Common myeloid progenitor, CD34-positive (primary cell): ENCODE measurements around the gene CAMK1D.

Experiments
- CTCF ChIA-PET: fragments of 350-600 bp; sonication (Branson Sonifier 250); formaldehyde crosslinking; loops from one replicate; lab custom pipeline; 2021; ENCODE audit warnings: antibody characterized with exemption; lab: Charles Lee
- POLR2A ChIA-PET: fragments of 350-600 bp; sonication (Branson Sonifier 250); formaldehyde crosslinking; loops from one replicate; lab custom pipeline; 2021; ENCODE audit warnings: antibody characterized with exemption; lab: Charles Lee
- DNase-seq, 3 donors: peaks; one replicate each; pipeline versions ENCODE4 v3.0.0 to v3.0.0-alpha.2; 2013
- H3K27ac ChIP-seq, 2 experiments: 1 replicate in 1 of 2; 2 replicates in 1 of 2; pipeline ENCODE4 v1.7.0; 2013; ENCODE audit warnings: inconsistent platforms in 2 of 2, low read length in 2 of 2, mild to moderate bottlenecking in 2 of 2, low read depth in 1 of 2, moderate library complexity in 1 of 2; ENCODE audit not compliant: severe bottlenecking in 2 of 2, insufficient read depth in 1 of 2, poor library complexity in 1 of 2
- H3K27me3 ChIP-seq, 5 experiments: replicated peaks in 2 of 5; 1 replicate in 3 of 5; 2 replicates in 2 of 5; pipeline versions ENCODE4 v1.6.1 to v1.7.0; 2013; ENCODE audit warnings: low read length in 4 of 5, mild to moderate bottlenecking in 2 of 5, moderate library complexity in 2 of 5, inconsistent platforms in 1 of 5; ENCODE audit not compliant: insufficient read depth in 5 of 5, control insufficient read depth in 4 of 5
- H3K36me3 ChIP-seq, 4 experiments: 1 replicate in 2 of 4; 2 replicates in 2 of 4; pipeline versions ENCODE4 v1.6.1 to v1.7.0; 2013; ENCODE audit warnings: low read length in 3 of 4, control low read depth in 1 of 4, mild to moderate bottlenecking in 1 of 4; ENCODE audit not compliant: control insufficient read depth in 4 of 4, insufficient read depth in 4 of 4
- H3K4me1 ChIP-seq, 4 experiments: 1 replicate in 3 of 4; 2 replicates in 1 of 4; pipeline versions ENCODE4 v1.6.1 to v1.7.1; 2013; ENCODE audit warnings: low read length in 3 of 4, mild to moderate bottlenecking in 3 of 4, control low read depth in 1 of 4, inconsistent platforms in 1 of 4, moderate library complexity in 1 of 4; ENCODE audit not compliant: control insufficient read depth in 4 of 4, insufficient read depth in 4 of 4; ENCODE audit errors: control extremely low read depth in 1 of 4
- H3K4me3 ChIP-seq, 7 experiments: 1 replicate in 4 of 7; 2 replicates in 3 of 7; pipeline versions ENCODE4 v1.5.1 to v1.7.0; 2013; ENCODE audit warnings: mild to moderate bottlenecking in 7 of 7, low read length in 6 of 7, moderate library complexity in 6 of 7, inconsistent platforms in 2 of 7, low read depth in 2 of 7, control low read depth in 1 of 7; ENCODE audit not compliant: insufficient read depth in 4 of 7, control insufficient read depth in 1 of 7; ENCODE audit errors: extremely low read depth in 1 of 7
- H3K9me3 ChIP-seq, 5 experiments: 1 replicate in 4 of 5; 2 replicates in 1 of 5; pipeline versions ENCODE4 v1.6.1 to v1.7.1; 2013; ENCODE audit warnings: low read length in 4 of 5, mild to moderate bottlenecking in 2 of 5, inconsistent platforms in 1 of 5, low read depth in 1 of 5, moderate library complexity in 1 of 5; ENCODE audit not compliant: control insufficient read depth in 4 of 5, insufficient read depth in 2 of 5; ENCODE audit errors: control extremely low read depth in 1 of 5
- WGBS: methylation state at CpG from one replicate; pipeline ENCODE4 v1.1.5; 2013; ENCODE audit not compliant: insufficient coverage; 5-methylcytosine and 5-hydroxymethylcytosine counted together

Gene CAMK1D

DNA sequence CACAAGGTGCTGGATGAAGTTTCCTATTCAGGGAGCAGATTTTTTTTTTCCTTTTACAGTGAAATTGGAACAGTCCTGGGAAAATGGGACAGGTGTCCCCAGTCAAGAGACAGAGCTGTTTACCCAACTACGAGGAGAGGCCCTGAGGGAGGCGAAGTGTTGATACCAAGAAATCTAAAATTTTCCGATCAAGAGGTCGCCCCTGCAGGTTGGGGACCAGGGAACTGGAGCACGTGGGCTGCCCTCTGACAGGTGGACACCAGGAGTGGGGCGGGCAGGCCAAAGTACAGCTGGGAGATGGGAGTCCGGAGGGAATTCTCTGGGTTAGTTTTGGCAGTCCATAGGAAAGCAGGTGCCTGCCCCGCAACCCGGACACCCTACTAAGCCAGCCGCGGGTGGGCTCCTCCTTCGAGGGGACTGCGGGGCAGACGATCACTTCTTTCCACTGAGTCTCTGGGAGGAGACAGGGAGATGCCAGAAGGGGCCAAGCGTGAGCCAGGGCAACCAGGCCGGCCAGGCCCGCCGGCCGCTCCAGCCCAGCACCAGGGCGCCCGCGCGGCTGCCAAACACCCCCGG lies 965 bp upstream of the CAMK1D start:
- peak overlapping the region in 1 of 2 experiments; percentile 70 for H3K27ac ChIP-seq
- DNase-seq, result no peak
- ChIA-PET POLR2A (interaction anchor here (0.6 to 2.1 kb wide), 5 partner anchors 11 to 133 kb away, joined by 3 to 17 read pairs (median 6); no protein-coding TSS in a partner anchor), CTCF (interaction anchor here (0.6 to 4.1 kb wide), 6 partner anchors 9 to 84 kb away, joined by 3 to 16 read pairs (median 4); no protein-coding TSS in a partner anchor)
- 35% methylated on average over 23 of the region's 24 CpGs for WGBS
- no peaks in the 10 kb centered on the region for H3K27me3 ChIP-seq
- H3K36me3 ChIP-seq, result no peaks in the 10 kb centered on the region
- no peaks in the 10 kb centered on the region for H3K9me3 ChIP-seq
- H3K4me3 ChIP-seq, result peak overlapping the region in 6 of 7 experiments; percentile 34 to 73 (median 62)
- H3K4me1 ChIP-seq, result peaks cover 5 to 36% (median 30%) of the 10 kb centered on the region in 4 experiments

DNA sequence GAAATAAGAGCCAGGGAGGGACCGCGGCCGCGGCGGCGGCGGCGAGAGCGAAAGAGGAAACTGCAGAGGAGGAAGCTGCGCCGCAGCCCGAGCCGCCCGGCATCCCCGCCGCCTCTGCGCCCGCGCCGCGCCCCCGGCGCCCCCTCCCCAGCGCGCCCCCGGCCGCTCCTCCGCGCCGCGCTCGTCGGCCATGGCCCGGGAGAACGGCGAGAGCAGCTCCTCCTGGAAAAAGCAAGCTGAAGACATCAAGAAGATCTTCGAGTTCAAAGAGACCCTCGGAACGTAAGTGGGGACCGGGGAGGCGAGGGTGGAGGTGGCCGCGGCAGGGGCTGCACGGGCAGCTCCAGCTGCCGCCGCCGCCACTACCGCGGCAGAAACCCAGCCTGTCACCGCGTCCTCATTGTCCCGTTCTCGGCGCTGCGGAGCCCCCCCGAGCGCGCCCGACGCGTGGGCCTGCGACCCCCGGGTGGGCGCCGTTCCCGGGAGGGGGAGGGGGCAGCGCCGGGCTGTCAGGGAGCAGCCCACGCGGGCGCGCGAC lies 351 bp downstream of the CAMK1D start:
- H3K9me3 ChIP-seq, result no peaks in the 10 kb centered on the region
- ChIA-PET POLR2A (interaction anchor here (0.6 to 2.1 kb wide), 7 partner anchors 12 to 85 kb away, joined by 3 to 17 read pairs (median 6); no protein-coding TSS in a partner anchor), CTCF (interaction anchor here (1.0 to 4.1 kb wide), 4 partner anchors 11 to 85 kb away, joined by 4 to 16 read pairs (median 8); no protein-coding TSS in a partner anchor)
- peaks cover 8 to 40% (median 36%) of the 10 kb centered on the region in 4 experiments for H3K4me1 ChIP-seq
- no peaks in the 10 kb centered on the region for H3K36me3 ChIP-seq
- DNase-seq, result no peak
- peak overlapping the region; percentile 67 to 96 (median 80) for H3K4me3 ChIP-seq
- WGBS, result 0% methylated on average over 39 of the region's 73 CpGs
- no peaks in the 10 kb centered on the region for H3K27me3 ChIP-seq
- peak overlapping the region in 1 of 2 experiments; percentile 74 for H3K27ac ChIP-seq

DNA sequence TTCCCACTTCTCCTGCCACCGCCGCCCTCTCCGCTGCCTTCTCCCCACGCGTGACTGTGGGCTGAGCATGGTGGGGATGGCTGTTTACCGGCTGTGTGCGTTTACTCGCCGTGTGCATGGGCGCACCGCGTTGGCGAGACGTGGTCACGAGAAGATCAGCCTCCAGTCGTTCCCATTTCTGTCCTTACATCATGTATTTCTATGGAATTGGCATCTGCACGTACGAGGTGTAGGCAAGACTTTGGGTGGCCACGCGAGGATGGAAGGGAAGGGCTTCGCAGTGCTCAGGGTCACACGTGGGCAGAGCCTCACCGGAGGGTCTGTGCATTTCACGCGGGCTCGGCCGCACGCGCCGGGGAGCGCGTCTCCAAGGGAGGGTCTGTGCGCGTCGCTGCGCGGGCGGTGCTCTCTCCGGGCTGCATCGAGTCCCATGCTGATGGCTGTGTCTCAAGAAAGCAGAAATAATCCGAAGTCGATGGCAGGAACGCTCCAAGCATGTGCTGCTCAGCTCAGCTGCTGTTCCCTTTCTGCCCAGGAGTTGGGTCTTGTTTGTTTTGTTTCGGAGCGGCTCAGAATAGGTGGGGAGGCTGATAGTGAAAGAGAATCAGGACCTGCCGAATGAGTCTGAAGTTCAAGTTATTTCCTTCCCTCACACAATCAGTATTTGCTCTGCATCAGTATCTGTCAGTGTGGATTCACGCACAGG lies 973 bp downstream of the CAMK1D start:
- Histone ChIP-seq H3K36me3 (peaks cover 0 to 3% (median 0%) of the 10 kb centered on the region in 4 experiments), H3K4me3 (peak overlapping the region; percentile 67 to 96 (median 80)), H3K27me3 (no peaks in the 10 kb centered on the region), H3K4me1 (peaks cover 8 to 40% (median 36%) of the 10 kb centered on the region in 4 experiments), H3K9me3 (no peaks in the 10 kb centered on the region), H3K27ac (peak overlapping the region; percentile 8 to 74)
- ChIA-PET POLR2A (interaction anchor here (0.6 to 2.1 kb wide), 7 partner anchors 33 to 86 kb away, joined by 3 to 17 read pairs (median 4); no protein-coding TSS in a partner anchor), CTCF (interaction anchor here (0.6 to 4.1 kb wide), 10 partner anchors 10 to 314 kb away, joined by 3 to 16 read pairs (median 4); no protein-coding TSS in a partner anchor)
- peak; percentile 67 to 90 (median 87) for DNase-seq
- WGBS, result 0% methylated on average over 21 of the region's 47 CpGs

DNA sequence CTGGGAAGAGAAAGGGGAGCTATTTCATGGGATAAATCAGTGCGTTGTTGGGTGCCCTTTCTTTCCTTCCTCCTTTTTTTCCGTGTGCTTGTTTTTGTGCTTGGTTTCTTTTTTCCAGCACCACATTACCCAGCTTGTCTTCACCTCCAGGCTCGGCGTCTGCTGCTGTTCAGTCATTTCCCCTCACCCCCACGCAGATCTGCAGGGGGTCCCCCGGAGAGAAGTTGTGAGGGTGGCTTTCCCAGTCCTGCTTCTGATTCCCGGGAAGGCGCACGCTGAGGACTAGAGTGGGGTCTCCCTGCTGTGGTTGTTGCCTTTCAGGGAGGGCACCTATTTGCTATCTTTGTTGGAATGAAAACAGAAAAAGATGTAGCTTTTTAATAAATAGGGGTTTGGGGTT lies 1.6 kb downstream of the CAMK1D start:
- peak overlapping the region in 1 of 2 experiments; percentile 8 for H3K27ac ChIP-seq
- peaks cover 8 to 40% (median 36%) of the 10 kb centered on the region in 4 experiments for H3K4me1 ChIP-seq
- peak in 2 of 3 donors; percentile 33 for DNase-seq
- H3K4me3 ChIP-seq, result peak overlapping the region; percentile 8 to 96 (median 80)
- H3K9me3 ChIP-seq, result no peaks in the 10 kb centered on the region
- POLR2A ChIA-PET, result interaction anchor here (0.5 to 2.1 kb wide), 4 partner anchors 32 to 87 kb away, joined by 3 to 7 read pairs (median 4); no protein-coding TSS in a partner anchor
- peaks cover 0 to 3% (median 0%) of the 10 kb centered on the region in 4 experiments for H3K36me3 ChIP-seq
- CTCF ChIA-PET, result interaction anchor here (0.6 to 4.1 kb wide), 10 partner anchors 9 to 313 kb away, joined by 3 to 16 read pairs (median 4); no protein-coding TSS in a partner anchor
- H3K27me3 ChIP-seq, result no peaks in the 10 kb centered on the region
- 28% methylated on average over 4 of the region's 9 CpGs for WGBS

DNA sequence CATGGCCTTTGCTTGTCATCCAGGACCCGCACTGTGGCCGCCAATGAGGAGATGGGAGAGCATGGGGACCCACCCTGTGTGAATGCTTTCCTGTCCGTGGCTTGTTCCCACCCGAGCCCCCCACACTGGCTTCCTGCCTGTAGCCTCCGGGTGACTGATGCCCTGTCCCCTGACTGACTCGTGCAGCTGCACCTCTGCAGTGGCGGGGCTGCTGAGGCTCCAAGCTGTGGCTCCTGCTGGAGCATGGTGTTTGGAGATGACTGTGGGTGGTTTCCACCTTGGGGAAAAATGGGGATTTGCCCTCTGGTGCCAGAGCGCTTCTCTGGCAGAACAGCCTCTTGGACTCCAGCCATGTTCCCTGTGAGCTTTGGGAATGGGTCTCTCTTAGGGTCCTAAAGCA lies 2.1 kb downstream of the CAMK1D start:
- CTCF ChIA-PET, result interaction anchor here (1.0 to 4.1 kb wide), 7 partner anchors 9 to 305 kb away, joined by 3 to 16 read pairs (median 4); no protein-coding TSS in a partner anchor
- peak in 2 of 3 donors; percentile 33 to 37 for DNase-seq
- Histone ChIP-seq H3K27ac (no peak overlapping the region), H3K9me3 (no peaks in the 10 kb centered on the region), H3K4me3 (peak overlapping the region in 6 of 7 experiments; percentile 77 to 96 (median 80)), H3K27me3 (no peaks in the 10 kb centered on the region), H3K4me1 (peaks cover 8 to 40% (median 36%) of the 10 kb centered on the region in 4 experiments), H3K36me3 (peaks cover 0 to 3% (median 0%) of the 10 kb centered on the region in 4 experiments)
- POLR2A ChIA-PET, result interaction anchor here (0.5 to 2.1 kb wide), 5 partner anchors 15 to 87 kb away, joined by 3 to 7 read pairs (median 4); no protein-coding TSS in a partner anchor
- WGBS, result 3% methylated on average over 5 of the region's 8 CpGs

DNA sequence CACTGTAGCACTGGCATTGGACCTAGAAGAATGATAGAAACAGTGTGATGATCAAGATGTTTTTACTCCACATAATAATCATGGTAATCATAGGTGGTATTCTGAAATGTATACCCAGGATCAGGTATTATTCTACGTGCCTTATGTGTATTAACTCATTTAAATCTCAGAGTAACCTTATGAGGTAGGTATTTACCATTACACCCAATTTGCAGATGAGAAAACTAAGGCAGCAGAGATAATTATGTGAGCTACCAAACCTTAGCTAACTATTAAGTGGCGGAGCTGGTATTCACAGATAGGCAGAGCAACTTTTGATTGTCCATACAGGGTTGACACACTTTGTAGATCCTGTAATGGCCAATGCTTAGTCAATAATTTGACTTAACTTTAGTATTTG lies 2.5 kb downstream of the CAMK1D start:
- H3K9me3 ChIP-seq, result no peaks in the 10 kb centered on the region
- peaks cover 0 to 3% (median 0%) of the 10 kb centered on the region in 4 experiments for H3K36me3 ChIP-seq
- H3K27ac ChIP-seq, result no peak overlapping the region
- CTCF ChIA-PET, result interaction anchor here (1.0 to 4.1 kb wide), 7 partner anchors 8 to 304 kb away, joined by 3 to 16 read pairs (median 4); no protein-coding TSS in a partner anchor
- WGBS, result 100% methylated on average over 1 of the region's 2 CpGs
- peak overlapping the region in 2 of 7 experiments; percentile 79 to 96 for H3K4me3 ChIP-seq
- POLR2A ChIA-PET, result interaction anchor here (0.5 to 1.0 kb wide), 2 partner anchors 14 to 109 kb away, joined by 3 to 4 read pairs; no protein-coding TSS in a partner anchor
- DNase-seq, result no peak
- H3K27me3 ChIP-seq, result no peaks in the 10 kb centered on the region
- peaks cover 8 to 40% (median 36%) of the 10 kb centered on the region in 4 experiments for H3K4me1 ChIP-seq
